PC-9 (cell line): ENCODE data around the gene PSME1. TPM values are rescaled to one million over a fixed set of nuclear protein-coding genes. Genes with fewer than 3 reads are reported as not detected.

Experiments used
- BruUV-seq: library from RNA; stranded (reverse); fragments of 400-500 nt; replicated peaks from 2 replicates; lab custom pipeline; 2021; lab: Mats Ljungman, UMichigan
- CTCF ChIA-PET: fragments of 300-600 bp; sonication (Branson Sonifier 250); formaldehyde crosslinking; loops from one replicate; lab custom pipeline; 2022; ENCODE audit warnings: antibody characterized with exemption; lab: Charles Lee
- POLR2A ChIA-PET: fragments of 300-600 bp; sonication (Branson Sonifier 250); formaldehyde crosslinking; loops from one replicate; lab custom pipeline; 2022; ENCODE audit warnings: antibody characterized with exemption; ENCODE audit not compliant: unreplicated experiment; lab: Charles Lee
- DNase-seq, 2 experiments: peaks; one replicate each; pipeline versions ENCODE4 v3.0.0 to v3.0.0-alpha.2; 2015 to 2022; ENCODE audit warnings: mixed read lengths in 1 of 2
- H2AFZ ChIP-seq: fragments of 200-600 bp; sonication (generic); 2 replicates; pipeline ENCODE4 v1.8.1; 2017; ENCODE audit warnings: antibody characterized with exemption
- H3F3A ChIP-seq: fragments of 200-600 bp; sonication (generic); 2 replicates; pipeline ENCODE4 v1.8.1; 2017; ENCODE audit warnings: antibody characterized with exemption, mild to moderate bottlenecking, low read depth; ENCODE audit not compliant: insufficient read depth
- H3K27ac ChIP-seq: fragments of 200-600 bp; sonication (generic); 2 replicates; pipeline ENCODE4 v1.6.1; 2016; ENCODE audit warnings: mixed run types
- H3K27me3 ChIP-seq: fragments of 200-600 bp; sonication (generic); 2 replicates; pipeline ENCODE4 v1.6.1; 2016; ENCODE audit warnings: low read depth, mixed run types; ENCODE audit not compliant: insufficient read depth
- H3K36me3 ChIP-seq: fragments of 200-600 bp; sonication (generic); 2 replicates; pipeline ENCODE4 v1.6.1; 2016; ENCODE audit warnings: low read depth, mixed run types
- H3K4me1 ChIP-seq: fragments of 200-600 bp; sonication (generic); replicated peaks from 2 replicates; pipeline ENCODE4 v1.6.1; 2016; ENCODE audit warnings: mixed run types; ENCODE audit not compliant: insufficient read depth
- H3K4me2 ChIP-seq: fragments of 200-600 bp; sonication (generic); 2 replicates; pipeline ENCODE4 v1.6.1; 2017; ENCODE audit warnings: mixed run types
- H3K4me3 ChIP-seq: fragments of 200-600 bp; sonication (generic); 2 replicates; pipeline ENCODE4 v1.6.1; 2016; ENCODE audit warnings: mixed run types
- H3K79me2 ChIP-seq: fragments of 200-600 bp; sonication (generic); 2 replicates; pipeline ENCODE4 v1.6.1; 2017; ENCODE audit warnings: low read depth, mixed run types
- H3K9me2 ChIP-seq: fragments of 200-600 bp; sonication (generic); 2 replicates; pipeline ENCODE4 v1.8.1; 2017; ENCODE audit warnings: mild to moderate bottlenecking; ENCODE audit not compliant: insufficient read depth
- H3K9me3 ChIP-seq: fragments of 200-600 bp; sonication (generic); 2 replicates; pipeline ENCODE4 v1.8.1; 2016; ENCODE audit warnings: low read depth; ENCODE audit not compliant: insufficient read depth
- H4K20me1 ChIP-seq: fragments of 200-600 bp; sonication (generic); 2 replicates; pipeline ENCODE4 v1.8.1; 2017; ENCODE audit not compliant: insufficient read depth
- CTCF ChIP-seq: fragments of 200-600 bp; sonication (generic); conservative IDR thresholded peaks from 2 replicates; pipeline ENCODE4 v1.6.1; 2017; ENCODE audit warnings: mixed run types, antibody characterized with exemption, mild to moderate bottlenecking, moderate library complexity
- EZH2 ChIP-seq: fragments of 200-600 bp; sonication (generic); IDR thresholded peaks from 2 replicates; pipeline ENCODE4 v1.8.0; 2017; ENCODE audit warnings: antibody characterized with exemption, low read depth
- intact Hi-C: fragments of 100-400 bp; cut with micrococcal nuclease; formaldehyde crosslinking; loops from one replicate; pipeline ENCODE4 v1.10.0; 2022; ENCODE audit not compliant: unreplicated experiment
- total RNA-seq: library from RNA; stranded (reverse); gene quantifications from 2 replicates; pipeline ENCODE4 v1.2.3, GENCODE V29; 2021

Gene PSME1
- total RNA-seq, 1 experiment from 2014 or later = 174 TPM

GRCh38 chr14:24129410-24129998 is 6.5 kb upstream of the PSME1 start:
- ChIA-PET POLR2A (no interaction called here), CTCF (interaction anchor here (0.6 kb wide), 2 partner anchors 12 to 83 kb away, joined by 3 to 5 read pairs; partner anchors contain the start of gene EMC9)

GRCh38 chr14:24130380-24130716 is 5.6 kb upstream of the PSME1 start, which contains the start of gene FITM1:
FITM1 (plus strand) TSS chr14:24130659; CDS start chr14:24131564, 905 bp downstream.
- no peaks in the 10 kb centered on the region for H3K79me2 ChIP-seq
- no peak within 1 kb of the TSS for H2AFZ ChIP-seq
- CTCF ChIA-PET = no interaction called here
- no peak for DNase-seq
- no peaks in the 10 kb centered on the region for H3K9me2 ChIP-seq
- no TSS peak for BruUV-seq
- peaks cover 4% of the 10 kb centered on the region; the same call in 1 of the 2 replicates for H3F3A ChIP-seq
- POLR2A ChIA-PET = no interaction called here
- no peaks in the 10 kb centered on the region for H3K9me3 ChIP-seq
- no peaks in the 10 kb centered on the region for H3K27me3 ChIP-seq
- no peak within 1 kb of the TSS for H3K4me3 ChIP-seq
- no peaks in the 10 kb centered on the region for H3K36me3 ChIP-seq
- no peak within 1 kb of the TSS for H3K27ac ChIP-seq
- intact Hi-C loops = no loop called here
- peaks cover 4% of the 10 kb centered on the region; the same call in 1 of the 2 replicates for H3K4me1 ChIP-seq
- H4K20me1 ChIP-seq = no peaks in the 10 kb centered on the region
- H3K4me2 ChIP-seq = no peak within 1 kb of the TSS
- TF ChIP-seq EZH2 (no peak), CTCF (no peak)

More at GRCh38 chr14:24129410-24129998, 6.5 kb upstream of the PSME1 start:
- no peak for TF ChIP-seq EZH2
- no peak for TF ChIP-seq CTCF
- no TSS peak for BruUV-seq
- Histone ChIP-seq H3K36me3 (no peaks in the 10 kb centered on the region), H3K4me3 (no peak overlapping the region), H3K4me2 (no peak overlapping the region), H3K9me2 (no peaks in the 10 kb centered on the region), H3K4me1 (no peaks in the 10 kb centered on the region), H2AFZ (no peak overlapping the region), H4K20me1 (no peaks in the 10 kb centered on the region), H3K27ac (no peak overlapping the region), H3K9me3 (no peaks in the 10 kb centered on the region), H3K79me2 (no peaks in the 10 kb centered on the region), H3K27me3 (no peaks in the 10 kb centered on the region), H3F3A (no peaks in the 10 kb centered on the region)
- DNase-seq = no peak
- intact Hi-C loops = no loop called here

- Histone ChIP-seq H3K4me3 (no peak overlapping the region), H3K9me3 (no peaks in the 10 kb centered on the region), H2AFZ (no peak overlapping the region), H3K4me1 (peaks cover 6% of the 10 kb centered on the region; the same call in 1 of the 2 replicates), H3K79me2 (no peaks in the 10 kb centered on the region), H3K9me2 (no peaks in the 10 kb centered on the region), H3K27me3 (no peaks in the 10 kb centered on the region), H3K4me2 (no peak overlapping the region), H3K27ac (no peak overlapping the region), H4K20me1 (no peaks in the 10 kb centered on the region), H3K36me3 (no peaks in the 10 kb centered on the region), H3F3A (peaks cover 7% of the 10 kb centered on the region; the same call in 1 of the 2 replicates)
- TF ChIP-seq EZH2 (no peak), CTCF (no peak)
- ChIA-PET CTCF (no interaction called here), POLR2A (interaction anchor here (0.9 kb wide), 1 partner anchor 81 kb away, joined by 6 read pairs; no protein-coding TSS in a partner anchor)
- no peak for DNase-seq
- intact Hi-C loops = no loop called here
- BruUV-seq = no TSS peak
These were observed 5.1 kb upstream of the PSME1 start for GRCh38 chr14:24130717-24131548.
